Measurements from ENCODE around the gene ZNRF4. TPM values are rescaled to one million over a fixed set of nuclear protein-coding genes. Genes with fewer than 3 reads are reported as not detected.
"Not testable (repeated sequence)": the region's sequence is repeated elsewhere in the genome, so short reads cannot be mapped to it uniquely, and the experiment has no call there.

Gene ZNRF4, protein sequence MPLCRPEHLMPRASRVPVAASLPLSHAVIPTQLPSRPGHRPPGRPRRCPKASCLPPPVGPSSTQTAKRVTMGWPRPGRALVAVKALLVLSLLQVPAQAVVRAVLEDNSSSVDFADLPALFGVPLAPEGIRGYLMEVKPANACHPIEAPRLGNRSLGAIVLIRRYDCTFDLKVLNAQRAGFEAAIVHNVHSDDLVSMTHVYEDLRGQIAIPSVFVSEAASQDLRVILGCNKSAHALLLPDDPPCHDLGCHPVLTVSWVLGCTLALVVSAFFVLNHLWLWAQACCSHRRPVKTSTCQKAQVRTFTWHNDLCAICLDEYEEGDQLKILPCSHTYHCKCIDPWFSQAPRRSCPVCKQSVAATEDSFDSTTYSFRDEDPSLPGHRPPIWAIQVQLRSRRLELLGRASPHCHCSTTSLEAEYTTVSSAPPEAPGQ
- not detected for total RNA-seq (ENCODE audit: unreplicated experiment)
- long read RNA-seq, result 0 reads

DNA sequence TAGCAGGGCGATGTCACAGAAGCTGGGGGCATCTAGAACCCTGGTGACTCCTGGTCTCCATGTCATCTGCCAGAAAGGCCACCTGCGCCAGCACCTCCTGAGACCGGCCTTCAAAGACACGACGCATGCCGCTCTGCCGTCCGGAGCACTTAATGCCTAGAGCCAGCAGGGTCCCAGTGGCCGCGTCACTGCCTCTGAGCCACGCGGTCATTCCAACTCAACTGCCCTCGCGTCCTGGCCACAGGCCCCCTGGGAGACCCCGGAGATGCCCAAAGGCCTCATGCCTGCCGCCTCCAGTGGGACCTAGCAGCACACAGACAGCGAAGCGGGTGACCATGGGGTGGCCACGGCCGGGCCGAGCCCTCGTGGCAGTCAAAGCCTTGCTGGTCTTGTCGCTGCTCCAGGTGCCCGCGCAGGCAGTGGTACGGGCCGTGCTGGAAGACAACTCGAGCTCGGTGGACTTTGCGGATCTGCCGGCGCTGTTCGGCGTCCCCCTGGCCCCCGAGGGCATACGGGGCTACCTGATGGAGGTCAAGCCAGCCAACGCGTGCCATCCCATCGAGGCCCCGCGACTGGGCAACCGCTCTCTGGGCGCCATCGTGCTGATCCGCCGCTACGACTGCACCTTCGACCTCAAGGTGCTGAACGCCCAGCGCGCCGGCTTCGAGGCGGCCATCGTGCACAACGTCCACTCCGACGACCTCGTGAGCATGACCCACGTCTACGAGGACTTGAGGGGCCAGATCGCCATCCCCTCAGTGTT, at the start of gene ZNRF4:
Gene ZNRF4 (plus strand): TSS at position 51 of the 763 bp plus-strand sequence. CDS start 75 bp downstream, at position 126.
- Mint-ChIP-seq H3K27me3 (ENCODE audit: unreplicated experiment) (peaks cover 7% of the 10 kb centered on the region), H3K27ac (ENCODE audit: unreplicated experiment) (no peak within 1 kb of the TSS), H3K4me1 (ENCODE audit: low read depth, unreplicated experiment) (peaks cover 2% of the 10 kb centered on the region), H3K36me3 (ENCODE audit: unreplicated experiment) (peaks cover 6% of the 10 kb centered on the region), H3K9me3 (ENCODE audit: unreplicated experiment) (peaks cover 7% of the 10 kb centered on the region), H3K4me3 (ENCODE audit: unreplicated experiment) (no peak within 1 kb of the TSS)
- TF ChIP-seq CTCF (IDR thresholded peaks at IDR 0.05; ENCODE audit: partially characterized antibody, unreplicated experiment), result no peak
- no peak for DNase-seq

DNA sequence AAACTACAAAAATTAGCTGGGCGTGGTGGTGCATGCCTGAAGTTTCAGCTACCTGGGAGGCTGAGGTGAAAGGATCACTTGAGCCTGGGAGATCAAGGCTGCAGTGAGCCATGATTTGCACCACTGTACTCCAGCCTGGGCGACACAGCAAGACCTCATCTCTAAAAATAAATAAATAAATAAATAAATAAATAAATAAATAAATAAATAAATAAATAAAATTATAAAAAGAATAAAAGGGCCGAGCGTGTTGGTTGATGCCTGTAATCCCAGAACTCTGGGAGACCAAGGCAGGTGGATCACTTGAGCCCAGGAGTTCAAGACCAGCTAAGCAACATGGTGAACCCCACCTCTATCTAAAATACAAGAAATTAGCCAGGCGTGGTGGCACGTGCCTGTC, 49.0 kb upstream of the ZNRF4 start:
- not testable (repeated sequence) for H3K27me3 Mint-ChIP-seq (ENCODE audit: unreplicated experiment)

GRCh38 chr19:5406816-5407215, 48.4 kb upstream of the ZNRF4 start:
- no peak for DNase-seq
- Mint-ChIP-seq H3K4me3 (ENCODE audit: unreplicated experiment) (no peak overlapping the region), H3K9me3 (ENCODE audit: unreplicated experiment) (peaks cover 3% of the 10 kb centered on the region), H3K27me3 (ENCODE audit: unreplicated experiment) (peaks cover 10% of the 10 kb centered on the region), H3K36me3 (ENCODE audit: unreplicated experiment) (no peaks in the 10 kb centered on the region), H3K4me1 (ENCODE audit: low read depth, unreplicated experiment) (peaks cover 2% of the 10 kb centered on the region), H3K27ac (ENCODE audit: unreplicated experiment) (no peak overlapping the region)
- no peak for TF ChIP-seq CTCF (IDR thresholded peaks at IDR 0.05; ENCODE audit: partially characterized antibody, unreplicated experiment)

More for the DNA sequence above, 49.0 kb upstream of the ZNRF4 start:
- not testable (repeated sequence) for H3K4me1 Mint-ChIP-seq (ENCODE audit: low read depth, unreplicated experiment); H3K27ac Mint-ChIP-seq (ENCODE audit: unreplicated experiment); DNase-seq; H3K9me3 Mint-ChIP-seq (ENCODE audit: unreplicated experiment); H3K4me3 Mint-ChIP-seq (ENCODE audit: unreplicated experiment); H3K36me3 Mint-ChIP-seq (ENCODE audit: unreplicated experiment)

DNA sequence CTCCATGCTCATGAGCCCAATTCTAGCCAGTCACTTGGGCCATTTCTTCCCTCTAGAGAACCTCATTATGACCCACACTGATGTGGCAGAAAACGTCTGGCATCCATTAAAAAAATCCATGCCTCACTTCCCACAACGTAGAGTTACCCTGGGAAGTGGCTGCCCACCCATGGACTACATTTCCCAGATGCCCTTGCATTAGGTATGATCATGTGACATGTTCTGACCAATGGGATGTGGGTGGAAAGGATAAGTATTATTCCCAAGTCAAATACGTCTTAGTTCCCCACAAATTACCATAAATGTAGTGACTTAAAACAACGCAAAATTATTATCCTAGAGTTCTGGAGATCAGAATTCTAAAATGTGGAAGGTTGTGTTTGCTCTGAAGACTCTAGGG, 47.9 kb upstream of the ZNRF4 start:
- peaks cover 2% of the 10 kb centered on the region for H3K4me1 Mint-ChIP-seq (ENCODE audit: low read depth, unreplicated experiment)
- H3K9me3 Mint-ChIP-seq (ENCODE audit: unreplicated experiment), result peaks cover 3% of the 10 kb centered on the region
- H3K27me3 Mint-ChIP-seq (ENCODE audit: unreplicated experiment), result peaks cover 10% of the 10 kb centered on the region
- TF ChIP-seq CTCF (IDR thresholded peaks at IDR 0.05; ENCODE audit: partially characterized antibody, unreplicated experiment), result no peak
- H3K36me3 Mint-ChIP-seq (ENCODE audit: unreplicated experiment), result no peaks in the 10 kb centered on the region
- H3K27ac Mint-ChIP-seq (ENCODE audit: unreplicated experiment), result no peak overlapping the region
- no peak overlapping the region for H3K4me3 Mint-ChIP-seq (ENCODE audit: unreplicated experiment)
- no peak for DNase-seq

GRCh38 chr19:5417495-5418436, 37.5 kb upstream of the ZNRF4 start:
- Mint-ChIP-seq H3K27ac (ENCODE audit: unreplicated experiment) (no peak overlapping the region), H3K4me1 (ENCODE audit: low read depth, unreplicated experiment) (no peaks in the 10 kb centered on the region), H3K9me3 (ENCODE audit: unreplicated experiment) (peaks cover 10% of the 10 kb centered on the region), H3K4me3 (ENCODE audit: unreplicated experiment) (no peak overlapping the region), H3K36me3 (ENCODE audit: unreplicated experiment) (no peaks in the 10 kb centered on the region), H3K27me3 (ENCODE audit: unreplicated experiment) (peaks cover 6% of the 10 kb centered on the region)
- no peak for TF ChIP-seq CTCF (IDR thresholded peaks at IDR 0.05; ENCODE audit: partially characterized antibody, unreplicated experiment)
- no peak for DNase-seq
